HG03558 (cell line): ENCODE measurements around the gene NSUN7.
"Not testable (repeated sequence)": the region's sequence is repeated elsewhere in the genome, so short reads cannot be mapped to it uniquely, and the experiment has no call there.

ENCODE experiments used
- ATAC-seq: cut with Tn5 transposase; IDR thresholded peaks from one replicate; pipeline ENCODE4 v1.9.1; 2021; ENCODE audit warnings: moderate number of reproducible peaks; ENCODE audit not compliant: unreplicated experiment; ENCODE audit errors: extremely low read depth

The NSUN7 gene

GRCh38 chr4:40812386-40812785 lies 62.6 kb downstream of the NSUN7 start:
- no peak for ATAC-seq

- ATAC-seq: no peak
Observed at GRCh38 chr4:40812856-40813255, 63.1 kb downstream of the NSUN7 start.

GRCh38 chr4:40817157-40817556 lies 67.4 kb downstream of the NSUN7 start:
- ATAC-seq: not testable (repeated sequence)

DNA sequence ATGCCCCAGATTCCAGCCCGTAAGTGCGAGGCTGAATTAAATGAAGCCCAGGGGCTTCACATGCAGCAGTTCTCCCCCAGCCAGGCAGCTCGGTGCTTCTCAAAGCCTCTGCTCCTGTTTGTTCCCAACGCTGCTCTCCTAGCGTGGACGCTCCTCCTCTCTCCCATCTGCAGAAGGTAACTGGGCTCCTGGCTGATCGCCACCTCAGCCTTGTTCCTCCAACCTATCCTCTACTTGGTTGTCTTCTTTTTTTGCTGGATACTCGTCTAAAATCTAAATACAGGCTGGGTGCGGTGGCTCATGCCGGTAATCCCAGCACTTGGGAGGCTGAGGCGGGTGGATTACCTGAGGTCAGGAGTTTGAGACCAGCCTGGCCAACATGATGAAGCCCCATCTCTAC lies 70.3 kb downstream of the NSUN7 start:
- no peak for ATAC-seq

DNA sequence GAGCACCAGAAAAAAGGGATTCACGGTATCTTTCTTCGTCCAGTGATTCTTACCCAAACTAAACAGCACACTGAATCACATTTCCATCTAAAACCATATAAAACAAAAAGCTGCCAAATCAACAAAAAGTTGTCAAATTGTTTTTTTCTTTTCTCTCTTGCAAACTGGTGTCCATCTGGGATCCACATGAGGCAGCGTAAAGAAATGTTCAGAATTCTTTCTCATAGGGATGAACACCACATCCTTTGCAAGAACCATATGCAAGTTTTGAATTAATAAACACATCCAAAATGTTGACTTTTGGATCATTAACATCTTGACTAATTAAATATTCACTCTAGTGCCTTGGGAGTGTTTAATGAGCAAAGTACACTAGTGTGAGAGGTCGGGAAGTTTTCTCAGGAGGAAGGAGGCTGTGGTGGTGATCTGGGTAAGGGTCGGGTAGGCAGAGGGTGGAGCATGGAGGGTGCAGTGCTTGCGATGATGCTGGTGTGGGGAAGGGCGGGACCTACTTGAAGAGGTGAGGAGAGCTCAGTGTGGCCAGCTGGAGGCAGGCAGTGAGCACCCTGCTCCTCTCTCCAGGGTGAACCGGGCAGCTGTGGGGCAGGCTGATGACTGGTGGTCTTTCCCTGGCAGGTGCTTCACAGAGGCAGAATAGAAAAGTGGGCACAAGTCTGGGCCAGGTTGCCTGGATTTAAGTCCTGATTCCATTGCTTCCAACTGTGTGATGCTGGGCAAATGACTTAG lies 72.8 kb downstream of the NSUN7 start:
- no peak for ATAC-seq

- no peak for ATAC-seq
Observed at GRCh38 chr4:40825014-40825838, 75.5 kb downstream of the NSUN7 start.

- ATAC-seq: no peak
Observed at GRCh38 chr4:40826821-40827220, 77.1 kb downstream of the NSUN7 start.

GRCh38 chr4:40827758-40828157 lies 78.0 kb downstream of the NSUN7 start:
- ATAC-seq: no peak

- ATAC-seq: no peak
Observed at GRCh38 chr4:40828661-40829060, 78.9 kb downstream of the NSUN7 start.

- ATAC-seq: no peak
Observed at GRCh38 chr4:40829586-40829985, 79.8 kb downstream of the NSUN7 start.

- no peak for ATAC-seq
Observed at GRCh38 chr4:40831146-40831907, 81.6 kb downstream of the NSUN7 start.

GRCh38 chr4:40832175-40832574 lies 82.4 kb downstream of the NSUN7 start:
- ATAC-seq: no peak

GRCh38 chr4:40833212-40833611 lies 83.5 kb downstream of the NSUN7 start:
- ATAC-seq: no peak

- no peak for ATAC-seq
Observed at GRCh38 chr4:40837094-40837870, 87.5 kb downstream of the NSUN7 start.

- ATAC-seq: no peak
Observed at GRCh38 chr4:40838742-40839141, 89.0 kb downstream of the NSUN7 start.

GRCh38 chr4:40840255-40840984 lies 90.7 kb downstream of the NSUN7 start:
- no peak for ATAC-seq

GRCh38 chr4:40840985-40841571 lies 91.3 kb downstream of the NSUN7 start:
- ATAC-seq: no peak

- ATAC-seq: no peak
Observed at GRCh38 chr4:40842318-40842717, 92.6 kb downstream of the NSUN7 start.
